Measurements from ENCODE around the gene SLCO4C1. TPM values are rescaled to one million over a fixed set of nuclear protein-coding genes. Genes with fewer than 3 reads are reported as not detected.

SLCO4C1 gene
- total RNA-seq, 1 donor from 2014 or later = 0.22 TPM

DNA sequence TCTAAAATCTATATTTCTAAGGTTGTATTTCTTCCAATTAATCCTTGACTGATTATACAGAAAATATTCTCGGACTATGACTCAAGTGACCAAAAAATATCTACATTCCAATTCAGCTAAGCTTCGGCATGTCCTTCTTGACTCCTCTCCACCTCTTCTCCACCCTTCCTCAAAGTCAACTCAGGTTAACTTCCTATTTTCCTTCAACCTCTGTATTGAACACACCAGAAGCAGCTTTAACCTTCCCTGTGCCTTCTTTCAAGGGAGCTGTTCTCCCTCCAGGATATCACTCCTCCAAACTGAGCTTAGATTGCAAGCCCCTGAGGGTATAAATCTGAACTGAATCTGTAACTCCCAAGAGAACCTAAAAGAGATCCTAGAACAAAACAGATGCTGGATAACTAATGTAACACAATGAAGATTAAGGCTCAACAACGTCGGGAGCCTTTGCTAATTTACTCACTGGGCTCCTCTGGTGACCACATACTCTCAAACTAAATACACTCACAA is 1.1 kb downstream of the SLCO4C1 start:
- Histone ChIP-seq H3K4me3 (no peak overlapping the region), H3K27me3 (ENCODE audit: low read depth) (peaks cover 29% of the 10 kb centered on the region), H3K36me3 (no peaks in the 10 kb centered on the region), H3K9me3 (replicated peaks) (no peaks in the 10 kb centered on the region), H3K27ac (replicated peaks) (no peak overlapping the region), H3K4me1 (peaks cover 15% of the 10 kb centered on the region)
- intact Hi-C loops (cut with micrococcal nuclease) = no loop called here
- TF ChIP-seq CTCF (IDR thresholded peaks at IDR 0.05; ENCODE audit: borderline replicate concordance) = no peak
- DNase-seq = no peak

GRCh38 chr5:102290004-102290403 is 6.1 kb downstream of the SLCO4C1 start:
- DNase-seq = no peak
- TF ChIP-seq CTCF (IDR thresholded peaks at IDR 0.05; ENCODE audit: borderline replicate concordance) = no peak
- intact Hi-C loops (cut with micrococcal nuclease) = no loop called here
- Histone ChIP-seq H3K4me1 (no peaks in the 10 kb centered on the region), H3K36me3 (no peaks in the 10 kb centered on the region), H3K27ac (replicated peaks) (no peak overlapping the region), H3K4me3 (no peak overlapping the region), H3K27me3 (ENCODE audit: low read depth) (peaks cover 11% of the 10 kb centered on the region), H3K9me3 (replicated peaks) (no peaks in the 10 kb centered on the region)

- intact Hi-C loops (cut with micrococcal nuclease) = no loop called here
- H3K27ac ChIP-seq (replicated peaks) = no peak overlapping the region
- no peak for DNase-seq
- no peaks in the 10 kb centered on the region for H3K4me1 ChIP-seq
- no peaks in the 10 kb centered on the region for H3K36me3 ChIP-seq
- no peak overlapping the region for H3K4me3 ChIP-seq
- H3K9me3 ChIP-seq (replicated peaks) = no peaks in the 10 kb centered on the region
- TF ChIP-seq CTCF (IDR thresholded peaks at IDR 0.05; ENCODE audit: borderline replicate concordance) = no peak
- H3K27me3 ChIP-seq (ENCODE audit: low read depth) = peaks cover 6% of the 10 kb centered on the region
These were observed 6.7 kb downstream of the SLCO4C1 start for GRCh38 chr5:102289251-102289899.

GRCh38 chr5:102288630-102289029 is 7.5 kb downstream of the SLCO4C1 start:
- Histone ChIP-seq H3K4me1 (no peaks in the 10 kb centered on the region), H3K27me3 (ENCODE audit: low read depth) (peaks cover 1% of the 10 kb centered on the region), H3K9me3 (replicated peaks) (no peaks in the 10 kb centered on the region), H3K27ac (replicated peaks) (no peak overlapping the region), H3K4me3 (no peak overlapping the region), H3K36me3 (no peaks in the 10 kb centered on the region)
- no peak for DNase-seq
- no peak for TF ChIP-seq CTCF (IDR thresholded peaks at IDR 0.05; ENCODE audit: borderline replicate concordance)
- intact Hi-C loops (cut with micrococcal nuclease) = no loop called here

DNA sequence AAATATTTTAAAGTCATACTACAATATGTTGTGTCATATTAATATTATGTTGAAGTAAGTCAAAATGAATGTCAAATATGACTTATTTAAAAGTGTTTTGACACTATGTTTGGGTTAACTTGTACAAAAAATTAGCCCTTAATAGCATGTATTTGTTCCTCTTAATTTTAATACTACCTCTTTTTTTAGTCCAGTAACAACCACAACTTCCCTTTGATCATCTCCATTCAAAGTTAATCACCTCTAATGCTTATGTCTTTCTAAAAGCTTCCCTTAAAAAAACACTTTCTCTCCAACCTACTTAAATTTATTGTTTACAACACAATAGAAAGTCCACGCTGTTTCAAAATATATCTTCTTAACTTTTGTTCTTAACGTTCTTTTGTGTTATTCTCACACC is 9.6 kb downstream of the SLCO4C1 start:
- Histone ChIP-seq H3K36me3 (no peaks in the 10 kb centered on the region), H3K4me1 (no peaks in the 10 kb centered on the region), H3K27ac (replicated peaks) (no peak overlapping the region), H3K4me3 (no peak overlapping the region), H3K27me3 (ENCODE audit: low read depth) (no peaks in the 10 kb centered on the region), H3K9me3 (replicated peaks) (no peaks in the 10 kb centered on the region)
- intact Hi-C loops (cut with micrococcal nuclease) = no loop called here
- no peak for TF ChIP-seq CTCF (IDR thresholded peaks at IDR 0.05; ENCODE audit: borderline replicate concordance)
- DNase-seq = no peak

All from left ventricle myocardium inferior (tissue), 1 donor.